Body of pancreas (tissue), 4 donors: ENCODE results near the gene SLC9A3.

Experiments used
- POLR2A ChIP-seq, 3 donors: fragments of 450-650 bp; IDR thresholded peaks; one replicate each; pipeline ENCODE4 v1.6.1; 2016; ENCODE audit warnings: antibody characterized with exemption in 3 of 3, mild to moderate bottlenecking in 2 of 3
- TF ChIP-seq, protein P1 (sequence below), 7 experiments: fragments of 450-650 bp in 4 of 7; fragments of 200-600 bp in 3 of 7; sonication (generic) in 3 of 7; IDR thresholded peaks; one replicate each; pipeline ENCODE4 v1.5.1; 2016 to 2019; ENCODE audit warnings: antibody characterized with exemption in 7 of 7

DNA sequence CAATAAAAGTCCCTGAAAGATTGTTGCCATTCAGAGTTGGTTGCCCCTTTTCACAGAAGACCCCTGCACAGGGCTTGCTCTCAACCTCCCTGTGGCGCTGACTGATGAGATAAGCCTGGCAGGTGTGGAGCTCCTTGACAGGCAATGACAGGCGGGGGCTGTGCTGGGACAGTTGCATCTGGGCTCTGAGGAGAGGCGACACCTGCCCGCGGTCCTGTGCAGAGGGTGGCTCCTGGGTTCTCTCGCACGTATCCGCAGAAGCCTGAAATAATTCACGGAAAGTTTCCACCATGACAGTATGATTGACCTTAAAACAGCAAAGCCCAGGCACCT is 101.0 kb downstream of the SLC9A3 start:
- TF ChIP-seq POLR2A (IDR thresholded peaks at IDR 0.05), result no peak
- TF ChIP-seq, protein P1, sequence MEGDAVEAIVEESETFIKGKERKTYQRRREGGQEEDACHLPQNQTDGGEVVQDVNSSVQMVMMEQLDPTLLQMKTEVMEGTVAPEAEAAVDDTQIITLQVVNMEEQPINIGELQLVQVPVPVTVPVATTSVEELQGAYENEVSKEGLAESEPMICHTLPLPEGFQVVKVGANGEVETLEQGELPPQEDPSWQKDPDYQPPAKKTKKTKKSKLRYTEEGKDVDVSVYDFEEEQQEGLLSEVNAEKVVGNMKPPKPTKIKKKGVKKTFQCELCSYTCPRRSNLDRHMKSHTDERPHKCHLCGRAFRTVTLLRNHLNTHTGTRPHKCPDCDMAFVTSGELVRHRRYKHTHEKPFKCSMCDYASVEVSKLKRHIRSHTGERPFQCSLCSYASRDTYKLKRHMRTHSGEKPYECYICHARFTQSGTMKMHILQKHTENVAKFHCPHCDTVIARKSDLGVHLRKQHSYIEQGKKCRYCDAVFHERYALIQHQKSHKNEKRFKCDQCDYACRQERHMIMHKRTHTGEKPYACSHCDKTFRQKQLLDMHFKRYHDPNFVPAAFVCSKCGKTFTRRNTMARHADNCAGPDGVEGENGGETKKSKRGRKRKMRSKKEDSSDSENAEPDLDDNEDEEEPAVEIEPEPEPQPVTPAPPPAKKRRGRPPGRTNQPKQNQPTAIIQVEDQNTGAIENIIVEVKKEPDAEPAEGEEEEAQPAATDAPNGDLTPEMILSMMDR (IDR thresholded peaks at IDR 0.05), result no peak
